ENCODE measurements around the gene SLC7A14. TPM values are rescaled to one million over a fixed set of nuclear protein-coding genes. Genes with fewer than 3 reads are reported as not detected.

The SLC7A14 gene
- polyA plus RNA-seq, 3 donors from 2014 or later: not detected

DNA sequence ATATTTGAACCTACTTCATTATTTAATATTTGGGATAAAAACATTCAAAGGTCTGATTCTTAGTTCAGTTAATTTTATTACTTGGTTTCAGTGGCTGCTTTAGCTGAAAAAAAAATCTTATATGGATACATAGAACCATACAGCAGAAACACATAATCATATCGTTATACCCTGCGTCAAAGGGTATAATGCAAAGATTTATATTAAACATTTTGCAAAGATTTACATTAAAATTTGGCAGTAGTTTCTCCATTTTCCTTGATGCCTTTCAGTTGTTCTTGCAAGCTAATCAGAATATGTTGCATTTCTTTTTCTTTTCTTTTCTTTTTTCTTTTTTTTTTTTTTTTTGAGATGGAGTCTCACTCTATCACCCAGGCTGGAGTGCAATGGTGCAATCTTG lies 135.8 kb downstream of the SLC7A14 start:
- no peaks in the 10 kb centered on the region for H3K4me1 Mint-ChIP-seq
- DNase-seq: no peak
- H3K9me3 Mint-ChIP-seq: no peaks in the 10 kb centered on the region
- H3K36me3 Mint-ChIP-seq: no peaks in the 10 kb centered on the region
- no peak overlapping the region for H3K27ac Mint-ChIP-seq
- H3K27me3 Mint-ChIP-seq (ENCODE audit: low read depth in 3 of 3): no peaks in the 10 kb centered on the region
- H3K4me3 Mint-ChIP-seq: no peak overlapping the region

DNA sequence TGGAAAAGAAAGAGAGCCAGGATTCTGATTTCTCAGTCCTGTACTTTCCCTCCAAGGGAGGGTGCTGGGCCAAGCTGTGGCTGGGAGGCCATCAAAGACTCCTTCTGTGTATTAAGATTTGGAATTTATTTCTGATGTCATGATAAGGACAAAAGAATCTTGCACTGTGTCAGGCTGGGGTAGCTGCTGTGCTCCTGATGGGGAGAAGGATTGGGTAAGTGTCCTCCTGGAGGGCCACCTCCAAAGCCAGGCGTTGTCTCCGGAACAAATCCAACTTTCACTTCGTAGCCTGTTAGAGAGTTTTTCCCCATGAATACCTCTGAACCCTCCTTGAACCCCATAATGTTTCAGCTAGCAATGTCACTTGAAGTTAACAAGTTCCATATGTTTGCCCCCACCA lies 137.3 kb downstream of the SLC7A14 start:
- Mint-ChIP-seq H3K4me3 (no peak overlapping the region), H3K4me1 (no peaks in the 10 kb centered on the region), H3K27ac (no peak overlapping the region), H3K9me3 (no peaks in the 10 kb centered on the region), H3K36me3 (no peaks in the 10 kb centered on the region), H3K27me3 (ENCODE audit: low read depth in 3 of 3) (peaks cover 0 to 2% (median 0%) of the 10 kb centered on the region in 3 donors)
- no peak for DNase-seq

GRCh38 chr3:170443457-170443856 lies 142.4 kb downstream of the SLC7A14 start:
- Mint-ChIP-seq H3K27me3 (ENCODE audit: low read depth in 3 of 3) (peaks cover 2 to 5% (median 2%) of the 10 kb centered on the region in 3 donors), H3K4me1 (no peaks in the 10 kb centered on the region), H3K36me3 (no peaks in the 10 kb centered on the region), H3K27ac (no peak overlapping the region), H3K9me3 (no peaks in the 10 kb centered on the region), H3K4me3 (no peak overlapping the region)
- DNase-seq: no peak

DNA sequence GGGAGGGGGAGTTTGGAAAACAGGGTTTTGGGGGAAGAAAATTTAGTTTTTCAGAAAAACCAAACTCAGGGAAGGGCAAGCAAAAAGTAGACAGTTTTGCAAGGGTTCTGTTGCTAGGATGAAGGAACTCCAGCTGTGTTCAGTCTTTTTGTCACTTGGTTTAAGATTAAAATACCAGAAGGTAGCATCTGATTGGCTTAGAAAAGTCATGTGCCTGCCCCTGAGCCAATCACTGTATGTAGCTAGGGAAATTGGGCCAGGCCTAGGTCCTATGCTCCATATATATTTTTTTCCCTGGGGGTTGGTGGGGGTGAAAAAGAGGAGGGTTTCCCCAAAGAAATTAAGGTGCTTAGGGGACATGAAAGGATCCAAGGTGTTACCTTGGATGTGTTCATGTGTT lies 142.9 kb downstream of the SLC7A14 start:
- Mint-ChIP-seq H3K9me3 (no peaks in the 10 kb centered on the region), H3K36me3 (no peaks in the 10 kb centered on the region), H3K27me3 (ENCODE audit: low read depth in 3 of 3) (peaks cover 2 to 5% (median 2%) of the 10 kb centered on the region in 3 donors), H3K27ac (no peak overlapping the region), H3K4me1 (no peaks in the 10 kb centered on the region), H3K4me3 (no peak overlapping the region)
- no peak for DNase-seq

DNA sequence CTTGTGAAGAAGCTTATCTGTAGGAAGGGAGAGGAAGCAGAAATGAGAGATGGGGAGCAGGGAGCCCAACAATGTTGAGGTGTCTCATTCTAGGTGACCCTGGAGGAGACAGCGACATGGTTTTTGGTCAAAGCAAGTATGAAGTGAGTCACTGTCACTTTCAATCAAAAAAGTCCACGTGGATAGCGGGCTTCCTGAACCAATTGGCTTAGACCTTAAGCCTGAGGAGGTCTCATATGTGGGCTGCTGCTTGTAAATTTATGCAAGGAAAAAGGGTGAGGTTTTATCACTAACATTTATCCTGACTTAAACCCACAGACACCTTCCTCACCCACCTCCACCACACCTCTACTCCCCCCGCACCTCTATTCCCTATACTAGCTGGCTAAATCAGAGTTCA lies 144.5 kb downstream of the SLC7A14 start:
- no peak for DNase-seq
- Mint-ChIP-seq H3K27me3 (ENCODE audit: low read depth in 3 of 3) (peaks cover 2 to 6% (median 5%) of the 10 kb centered on the region in 3 donors), H3K4me3 (no peak overlapping the region), H3K4me1 (no peaks in the 10 kb centered on the region), H3K9me3 (no peaks in the 10 kb centered on the region), H3K27ac (no peak overlapping the region), H3K36me3 (no peaks in the 10 kb centered on the region)

DNA sequence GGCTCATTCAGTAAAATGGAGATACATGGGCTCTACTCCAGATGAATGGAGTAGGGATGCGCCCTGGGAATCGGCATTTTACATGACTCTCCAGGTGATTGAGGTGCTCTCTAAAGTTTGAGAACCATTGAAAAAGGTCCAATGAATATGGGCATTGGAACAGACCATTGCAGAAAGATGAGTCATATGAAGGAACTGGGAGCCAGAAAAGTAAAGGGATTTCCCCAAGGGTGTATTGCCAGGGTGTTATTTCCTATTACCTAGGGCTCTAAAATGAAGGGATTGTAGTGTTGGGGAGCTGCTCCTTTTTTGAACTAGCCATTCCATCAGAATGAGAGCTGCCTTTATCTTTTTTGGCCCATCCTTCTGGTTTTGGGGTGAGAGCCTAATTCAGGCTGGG lies 145.5 kb downstream of the SLC7A14 start:
- Mint-ChIP-seq H3K27me3 (ENCODE audit: low read depth in 3 of 3) (peaks cover 2 to 6% (median 5%) of the 10 kb centered on the region in 3 donors), H3K9me3 (no peaks in the 10 kb centered on the region), H3K27ac (no peak overlapping the region), H3K36me3 (no peaks in the 10 kb centered on the region), H3K4me3 (no peak overlapping the region), H3K4me1 (no peaks in the 10 kb centered on the region)
- no peak for DNase-seq

DNA sequence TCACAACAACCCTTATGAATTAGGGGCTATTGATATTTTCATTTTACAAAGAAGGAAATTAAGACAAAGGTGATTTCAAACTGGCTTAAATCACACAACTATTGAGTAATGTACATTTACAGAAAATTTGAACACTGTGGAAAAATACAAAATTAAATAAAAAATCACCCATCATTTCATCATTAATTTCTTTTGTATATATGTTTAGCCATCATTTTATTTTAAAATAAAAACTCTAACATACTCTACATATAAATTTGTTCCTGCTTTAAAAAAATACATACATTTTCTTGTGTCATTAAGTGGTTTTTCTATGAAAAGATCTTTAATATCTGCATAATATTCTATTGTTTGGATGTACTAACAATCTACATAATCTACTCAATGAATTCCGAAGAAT lies 147.0 kb downstream of the SLC7A14 start:
- Mint-ChIP-seq H3K4me3 (no peak overlapping the region), H3K36me3 (no peaks in the 10 kb centered on the region), H3K9me3 (no peaks in the 10 kb centered on the region), H3K4me1 (no peaks in the 10 kb centered on the region), H3K27me3 (ENCODE audit: low read depth in 3 of 3) (peaks cover 2 to 5% (median 4%) of the 10 kb centered on the region in 3 donors), H3K27ac (no peak overlapping the region)
- no peak for DNase-seq

DNA sequence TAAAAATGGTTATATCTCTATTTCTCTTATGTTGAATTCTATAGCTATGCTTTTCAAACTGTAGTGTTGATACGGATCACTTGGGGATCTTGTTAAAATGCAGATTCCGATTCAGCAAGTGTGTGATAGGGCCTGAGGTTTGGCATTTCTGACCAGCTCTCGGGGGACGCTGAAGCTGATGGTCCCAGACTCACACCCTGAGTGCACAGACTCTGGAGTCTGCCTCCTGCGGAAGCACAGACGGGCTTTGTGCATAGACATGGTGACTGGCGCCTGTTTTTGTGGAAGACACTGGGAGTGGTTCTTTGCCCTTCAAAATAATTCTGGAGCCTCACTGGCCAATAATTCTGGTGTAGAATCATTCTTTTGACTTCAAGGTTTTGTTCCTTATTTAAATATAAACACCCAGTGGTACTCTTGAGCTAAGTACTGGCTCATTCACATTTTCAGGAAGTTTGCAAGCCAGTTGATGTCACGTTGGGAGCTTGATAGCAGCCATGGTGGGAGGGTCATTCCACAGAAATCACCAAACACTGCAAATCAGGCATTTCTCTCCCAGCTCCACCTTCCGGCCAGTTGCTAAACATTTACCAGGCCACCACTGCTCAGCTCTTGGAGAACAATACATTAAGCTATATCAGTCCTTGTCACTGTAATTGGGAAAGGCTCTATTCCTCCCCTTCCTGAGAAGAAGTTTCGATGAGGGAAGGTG lies 148.0 kb downstream of the SLC7A14 start:
- Mint-ChIP-seq H3K4me3 (no peak overlapping the region), H3K4me1 (no peaks in the 10 kb centered on the region), H3K27me3 (ENCODE audit: low read depth in 3 of 3) (peaks cover 2 to 5% (median 4%) of the 10 kb centered on the region in 3 donors), H3K27ac (no peak overlapping the region), H3K36me3 (no peaks in the 10 kb centered on the region), H3K9me3 (no peaks in the 10 kb centered on the region)
- no peak for DNase-seq

GRCh38 chr3:170437176-170437575 lies 148.7 kb downstream of the SLC7A14 start:
- H3K27me3 Mint-ChIP-seq (ENCODE audit: low read depth in 3 of 3): peaks cover 2 to 5% (median 4%) of the 10 kb centered on the region in 3 donors
- no peak overlapping the region for H3K4me3 Mint-ChIP-seq
- no peaks in the 10 kb centered on the region for H3K36me3 Mint-ChIP-seq
- no peak overlapping the region for H3K27ac Mint-ChIP-seq
- no peak for DNase-seq
- no peaks in the 10 kb centered on the region for H3K9me3 Mint-ChIP-seq
- no peaks in the 10 kb centered on the region for H3K4me1 Mint-ChIP-seq

- H3K9me3 Mint-ChIP-seq: no peaks in the 10 kb centered on the region
- no peak for DNase-seq
Measured at GRCh38 chr3:170436697-170437096, 149.2 kb downstream of the SLC7A14 start.

DNA sequence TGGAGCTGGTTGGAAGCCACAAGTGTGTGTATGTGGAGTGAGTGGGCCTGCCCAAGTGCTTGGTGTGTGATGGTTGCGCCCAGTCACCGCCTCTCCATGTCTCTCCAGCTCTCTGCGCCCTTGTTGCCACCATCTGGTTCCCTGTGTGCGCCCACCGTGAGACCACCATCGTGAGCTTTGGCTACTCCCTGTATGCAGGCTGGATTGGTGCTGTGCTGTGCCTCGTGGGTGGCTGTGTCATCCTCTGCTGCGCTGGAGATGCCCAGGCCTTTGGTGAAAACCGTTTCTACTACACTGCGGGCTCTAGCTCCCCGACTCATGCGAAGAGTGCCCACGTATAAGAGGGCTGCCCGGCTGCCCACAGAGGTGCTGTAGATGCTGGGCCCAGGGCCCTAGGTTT lies 153.5 kb downstream of the SLC7A14 start:
- Mint-ChIP-seq H3K36me3 (no peaks in the 10 kb centered on the region), H3K27me3 (ENCODE audit: low read depth in 3 of 3) (peaks cover 0 to 2% (median 2%) of the 10 kb centered on the region in 3 donors), H3K27ac (no peak overlapping the region)

More at GRCh38 chr3:170436697-170437096, 149.2 kb downstream of the SLC7A14 start:
- Mint-ChIP-seq H3K4me1 (no peaks in the 10 kb centered on the region), H3K27me3 (ENCODE audit: low read depth in 3 of 3) (peaks cover 2 to 5% (median 4%) of the 10 kb centered on the region in 3 donors), H3K27ac (no peak overlapping the region), H3K4me3 (no peak overlapping the region), H3K36me3 (no peaks in the 10 kb centered on the region)

DNA sequence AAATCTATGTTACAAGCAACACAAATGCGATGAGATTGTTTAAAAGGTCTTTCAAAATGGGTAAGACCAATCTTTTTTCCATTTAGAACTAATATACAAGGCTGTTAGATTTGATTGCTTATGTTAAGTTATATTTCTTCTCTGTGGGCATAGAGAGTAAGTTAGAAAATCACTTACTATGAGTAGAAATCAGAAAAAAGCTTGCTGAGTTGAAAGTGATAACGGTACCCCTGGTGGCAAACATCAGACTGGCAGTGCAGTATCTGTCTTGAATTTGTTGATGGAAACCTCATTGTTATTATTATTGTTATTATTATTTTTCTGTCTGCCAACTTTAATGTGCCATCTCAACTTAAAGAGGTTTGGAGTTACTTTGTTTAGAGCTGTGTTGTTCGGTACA lies 154.8 kb downstream of the SLC7A14 start:
- Mint-ChIP-seq H3K4me1 (peaks cover 6 to 18% of the 10 kb centered on the region in 2 donors), H3K27ac (no peak overlapping the region), H3K9me3 (no peaks in the 10 kb centered on the region), H3K36me3 (no peaks in the 10 kb centered on the region), H3K4me3 (no peak overlapping the region), H3K27me3 (ENCODE audit: low read depth in 3 of 3) (peaks cover 2 to 4% (median 2%) of the 10 kb centered on the region in 3 donors)
- DNase-seq: no peak

More for the DNA sequence above, 153.5 kb downstream of the SLC7A14 start:
- DNase-seq: no peak
- Mint-ChIP-seq H3K9me3 (no peaks in the 10 kb centered on the region), H3K4me3 (no peak overlapping the region), H3K4me1 (peaks cover 3 to 13% of the 10 kb centered on the region in 2 donors)

DNA sequence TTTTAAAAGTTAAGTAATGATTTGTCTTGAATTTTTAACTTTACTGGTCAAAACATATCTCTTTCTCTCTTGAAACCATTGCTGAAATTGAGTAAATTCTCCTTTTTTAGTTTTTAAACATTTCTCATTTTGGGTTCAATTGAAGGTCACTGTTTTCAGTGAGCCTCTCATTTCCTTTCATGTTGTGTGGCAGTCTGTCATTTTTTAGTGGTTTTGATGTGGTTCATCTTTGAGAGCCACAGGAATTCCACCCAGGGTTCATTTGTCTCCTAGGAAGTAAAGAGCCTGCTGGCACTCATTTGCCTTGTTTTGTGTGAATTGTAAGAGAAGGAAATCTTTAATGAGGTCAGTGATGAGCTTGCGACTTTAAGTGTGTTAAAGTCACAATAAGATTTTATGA lies 156.8 kb downstream of the SLC7A14 start:
- no peak overlapping the region for H3K27ac Mint-ChIP-seq
- H3K9me3 Mint-ChIP-seq: no peaks in the 10 kb centered on the region
- no peak overlapping the region for H3K4me3 Mint-ChIP-seq
- peaks cover 6 to 23% of the 10 kb centered on the region in 2 donors for H3K4me1 Mint-ChIP-seq
- H3K27me3 Mint-ChIP-seq (ENCODE audit: low read depth in 3 of 3): peaks cover 2 to 4% (median 2%) of the 10 kb centered on the region in 3 donors
- no peaks in the 10 kb centered on the region for H3K36me3 Mint-ChIP-seq
- DNase-seq: no peak

DNA sequence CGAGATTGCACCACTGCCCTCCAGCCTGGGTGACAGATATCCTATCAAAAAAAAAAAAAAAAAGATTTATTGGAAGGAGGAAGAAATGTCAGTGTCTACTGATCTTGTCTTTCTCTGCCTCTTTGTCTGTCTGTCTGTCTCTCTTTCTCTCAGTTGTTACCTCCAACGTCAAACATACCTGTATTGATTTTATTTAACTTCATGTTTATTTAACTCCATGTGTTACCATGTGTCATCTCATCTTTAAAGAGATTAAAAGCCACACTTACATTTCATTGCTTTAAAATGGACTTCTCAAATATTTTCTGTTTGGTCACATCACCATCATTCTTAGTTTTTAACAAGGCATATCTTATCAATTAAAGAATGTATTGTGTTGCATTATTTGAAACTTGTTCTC lies 157.8 kb downstream of the SLC7A14 start:
- Mint-ChIP-seq H3K27ac (no peak overlapping the region), H3K4me3 (no peak overlapping the region), H3K4me1 (peaks cover 6 to 23% of the 10 kb centered on the region in 2 donors), H3K27me3 (ENCODE audit: low read depth in 3 of 3) (peaks cover 2 to 4% (median 2%) of the 10 kb centered on the region in 3 donors), H3K36me3 (no peaks in the 10 kb centered on the region), H3K9me3 (no peaks in the 10 kb centered on the region)
- DNase-seq: no peak
